ENCODE results near the gene RORB.

DNA sequence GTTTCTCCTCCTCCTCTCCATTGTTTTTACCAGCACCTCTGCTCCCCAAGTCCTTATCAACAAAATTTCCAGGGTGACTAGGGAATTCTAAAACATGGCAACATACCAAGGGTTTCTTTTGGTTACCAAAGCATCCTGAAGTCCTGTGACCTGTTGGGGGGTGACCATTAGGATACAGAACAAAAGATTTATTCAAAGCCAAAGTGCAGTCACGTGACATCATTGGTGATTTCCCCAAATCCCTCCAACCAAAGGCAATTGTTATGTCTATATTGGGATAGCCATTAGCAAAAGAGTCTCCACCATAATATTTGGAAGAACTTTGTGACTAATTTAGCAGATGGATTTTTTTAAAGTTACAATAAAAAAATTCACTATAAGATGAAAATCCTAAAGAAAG is 222.2 kb downstream of the RORB start:
- TF ChIP-seq CTCF (conservative IDR thresholded peaks at IDR 0.05; ENCODE audit: low read length) (no peak), EZH2phosphoT487 (IDR thresholded peaks at IDR 0.05; ENCODE audit: borderline replicate concordance, low read depth, low read length) (no peak)
